ENCODE measurements around the gene PRTG.
"Not testable (repeated sequence)": the region's sequence is repeated elsewhere in the genome, so short reads cannot be mapped to it uniquely, and the experiment has no call there.

PRTG gene

GRCh38 chr15:55742927-55743728, at the start of gene PRTG:
Gene PRTG (minus strand): TSS chr15:55743152. CDS start chr15:55742931, 221 bp downstream.
- peak; percentile 33 for DNase-seq

GRCh38 chr15:55791551-55792400, 48.8 kb upstream of the PRTG start:
- no peak for DNase-seq

- DNase-seq: no peak
These were observed 46.2 kb upstream of the PRTG start for GRCh38 chr15:55789066-55789660.

GRCh38 chr15:55786341-55786740, 43.4 kb upstream of the PRTG start:
- DNase-seq: no peak

GRCh38 chr15:55785593-55785992, 42.6 kb upstream of the PRTG start:
- not testable (repeated sequence) for DNase-seq

- no peak for DNase-seq
These were observed 41.3 kb upstream of the PRTG start for GRCh38 chr15:55784286-55784685.

GRCh38 chr15:55782901-55783300, 39.9 kb upstream of the PRTG start:
- DNase-seq: no peak

- DNase-seq: no peak
These were observed 37.3 kb upstream of the PRTG start for GRCh38 chr15:55780292-55780691.

- no peak for DNase-seq
These were observed 36.0 kb upstream of the PRTG start for GRCh38 chr15:55778932-55779331.

GRCh38 chr15:55775316-55775715, 32.4 kb upstream of the PRTG start:
- no peak for DNase-seq

- no peak for DNase-seq
These were observed 31.4 kb upstream of the PRTG start for GRCh38 chr15:55774113-55774970.

GRCh38 chr15:55770806-55771205, 27.9 kb upstream of the PRTG start:
- peak; percentile 4 for DNase-seq

- no peak for DNase-seq
These were observed 27.3 kb upstream of the PRTG start for GRCh38 chr15:55770261-55770660.

- DNase-seq: no peak
These were observed 25.8 kb upstream of the PRTG start for GRCh38 chr15:55768670-55769185.

GRCh38 chr15:55766676-55767075, 23.7 kb upstream of the PRTG start:
- DNase-seq: no peak

GRCh38 chr15:55764398-55764797, 21.4 kb upstream of the PRTG start:
- DNase-seq: no peak

GRCh38 chr15:55758580-55758986, 15.6 kb upstream of the PRTG start:
- no peak for DNase-seq

GRCh38 chr15:55753433-55753832, 10.5 kb upstream of the PRTG start:
- not testable (repeated sequence) for DNase-seq

GRCh38 chr15:55750706-55751105, 7.8 kb upstream of the PRTG start:
- no peak for DNase-seq

GRCh38 chr15:55743729-55744655, 1.0 kb upstream of the PRTG start:
- no peak for DNase-seq

- DNase-seq: peak; percentile 34
These were observed 440 bp downstream of the PRTG start for GRCh38 chr15:55742498-55742926.

All from NCI-H2227 treated with DMSO at 0.1 percent for 48 hours (cell line).